Testis (tissue), 3 donors: Measurements from ENCODE around the gene JAML. TPM values are rescaled to one million over a fixed set of nuclear protein-coding genes. Genes with fewer than 3 reads are reported as not detected.

Source experiments
- DNase-seq: peaks from one replicate; pipeline ENCODE4 v3.0.0-alpha.2; 2019
- H3K27ac ChIP-seq, 2 donors: fragments of 200-600 bp; sonication (generic); one replicate each; pipeline ENCODE4 v1.5.1; 2019
- H3K27me3 ChIP-seq: fragments of 200-600 bp; sonication (generic); one replicate; pipeline ENCODE4 v1.5.1; 2019
- H3K36me3 ChIP-seq: fragments of 200-600 bp; sonication (generic); one replicate; pipeline ENCODE4 v1.5.1; 2017; ENCODE audit warnings: low read depth; ENCODE audit errors: missing control alignments
- H3K4me1 ChIP-seq: fragments of 200-600 bp; sonication (generic); one replicate; pipeline ENCODE4 v1.5.1; 2019
- H3K4me3 ChIP-seq, 2 donors: fragments of 200-600 bp; sonication (generic); one replicate each; pipeline ENCODE4 v1.5.1; 2017 to 2019
- H3K9me3 ChIP-seq: fragments of 200-600 bp; sonication (generic); one replicate; pipeline ENCODE4 v1.5.1; 2017
- POLR2A ChIP-seq: fragments of 450-650 bp; IDR thresholded peaks from one replicate; pipeline ENCODE4 v1.6.1; 2017; ENCODE audit warnings: antibody characterized with exemption, mild to moderate bottlenecking, moderate library complexity
- WGBS, 2 donors: methylation state at CpG; one replicate each; pipeline ENCODE4 v1.1.5; 2018; 5-methylcytosine and 5-hydroxymethylcytosine counted together
- intact Hi-C: fragments of 100-400 bp; cut with DNase I; formaldehyde crosslinking; loops from one replicate; pipeline ENCODE4 v1.15.1; 2023; ENCODE audit warnings: low total_unique reads
- polyA plus RNA-seq: library from polyadenylated mRNA; stranded (reverse); fragments of 350-450 nt; fragmentation: Illumina TruSeq; extraction: RNeasy Lipid Tissue Mini Kit (QIAGEN cat#74804); gene quantifications from one replicate; pipeline ENCODE4 v1.2.3, GENCODE V29; 2014; ENCODE audit warnings: low read depth, low replicate concordance; ENCODE audit not compliant: insufficient read depth
- total RNA-seq, 2 donors: library from RNA; depleted of rRNA; stranded (reverse); fragments of >200 nt; gene quantifications; one replicate each; pipeline ENCODE4 v1.2.3, GENCODE V29; 2016
- TF ChIP-seq, protein P1 (sequence below), 3 experiments: fragments of 450-650 bp in 2 of 3; fragments of 200-600 bp in 1 of 3; sonication (generic) in 1 of 3; IDR thresholded peaks; one replicate each; pipeline ENCODE4 v1.5.1; 2016 to 2019; ENCODE audit warnings: antibody characterized with exemption in 3 of 3, mild to moderate bottlenecking in 2 of 3, moderate library complexity in 1 of 3

Gene JAML
- total and polyA plus RNA-seq, 3 donors from 2014 or later: 1.9 to 9.7 (median 3.5) TPM

DNA sequence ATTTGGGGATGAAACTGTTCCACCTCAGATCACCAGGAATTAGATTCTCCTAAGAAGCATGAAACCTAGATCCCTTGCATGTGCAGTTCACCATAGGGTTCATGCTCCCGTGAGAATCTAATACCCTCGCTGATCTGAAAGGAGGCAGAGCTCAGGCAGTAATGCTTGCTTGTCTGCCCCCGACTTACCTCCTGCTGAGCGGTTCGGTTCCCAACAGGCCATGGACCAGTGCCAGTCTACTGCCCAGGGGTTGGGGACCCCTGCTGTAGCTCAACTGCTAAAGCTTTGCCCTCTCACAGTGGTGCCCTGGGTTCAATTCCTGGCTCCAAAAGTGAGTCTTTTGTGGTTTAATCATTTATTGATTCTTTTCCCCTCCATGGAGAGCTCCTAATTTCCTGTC lies 3.4 kb downstream of the JAML start:
- no peak for TF ChIP-seq POLR2A
- TF ChIP-seq, protein P1, sequence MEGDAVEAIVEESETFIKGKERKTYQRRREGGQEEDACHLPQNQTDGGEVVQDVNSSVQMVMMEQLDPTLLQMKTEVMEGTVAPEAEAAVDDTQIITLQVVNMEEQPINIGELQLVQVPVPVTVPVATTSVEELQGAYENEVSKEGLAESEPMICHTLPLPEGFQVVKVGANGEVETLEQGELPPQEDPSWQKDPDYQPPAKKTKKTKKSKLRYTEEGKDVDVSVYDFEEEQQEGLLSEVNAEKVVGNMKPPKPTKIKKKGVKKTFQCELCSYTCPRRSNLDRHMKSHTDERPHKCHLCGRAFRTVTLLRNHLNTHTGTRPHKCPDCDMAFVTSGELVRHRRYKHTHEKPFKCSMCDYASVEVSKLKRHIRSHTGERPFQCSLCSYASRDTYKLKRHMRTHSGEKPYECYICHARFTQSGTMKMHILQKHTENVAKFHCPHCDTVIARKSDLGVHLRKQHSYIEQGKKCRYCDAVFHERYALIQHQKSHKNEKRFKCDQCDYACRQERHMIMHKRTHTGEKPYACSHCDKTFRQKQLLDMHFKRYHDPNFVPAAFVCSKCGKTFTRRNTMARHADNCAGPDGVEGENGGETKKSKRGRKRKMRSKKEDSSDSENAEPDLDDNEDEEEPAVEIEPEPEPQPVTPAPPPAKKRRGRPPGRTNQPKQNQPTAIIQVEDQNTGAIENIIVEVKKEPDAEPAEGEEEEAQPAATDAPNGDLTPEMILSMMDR (IDR thresholded peaks at IDR 0.05): no peak
- 79 to 87% methylated on average over 5 of the region's 5 CpGs for WGBS, 2 donors
- no peak overlapping the region for H3K27ac ChIP-seq

DNA sequence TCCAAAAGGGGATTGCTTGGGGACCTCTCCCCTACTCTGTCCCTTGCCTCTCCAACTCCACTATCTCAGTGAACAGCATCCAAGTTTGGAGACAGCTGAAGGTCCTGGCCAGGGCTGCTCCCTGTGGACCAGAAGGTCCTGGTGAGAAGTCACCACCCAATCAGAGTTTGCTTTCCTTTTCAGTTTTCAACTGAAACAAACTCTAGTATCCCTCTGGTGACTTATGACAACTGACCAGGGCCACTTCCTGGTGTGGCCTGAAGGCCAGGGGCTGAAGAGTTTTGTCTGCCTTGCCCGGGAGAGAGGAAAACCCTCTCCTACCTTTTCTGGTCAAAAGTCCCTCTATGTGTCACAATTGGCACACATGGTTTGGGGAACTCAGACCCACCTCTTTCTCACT lies 5.1 kb downstream of the JAML start:
- no peak for DNase-seq
- WGBS, 2 donors: 78 to 87% methylated on average over 1 of the region's 1 CpG
- no peaks in the 10 kb centered on the region for H3K27me3 ChIP-seq
- no peak overlapping the region for H3K4me3 ChIP-seq
- H3K9me3 ChIP-seq: no peaks in the 10 kb centered on the region
- no peaks in the 10 kb centered on the region for H3K36me3 ChIP-seq
- H3K4me1 ChIP-seq: no peaks in the 10 kb centered on the region
- H3K27ac ChIP-seq: no peak overlapping the region
- intact Hi-C loops: no loop called here
- TF ChIP-seq POLR2A: no peak
- TF ChIP-seq, protein P1 (IDR thresholded peaks at IDR 0.05): no peak

More for the DNA sequence above, 3.4 kb downstream of the JAML start:
- no peaks in the 10 kb centered on the region for H3K36me3 ChIP-seq
- H3K27me3 ChIP-seq: no peaks in the 10 kb centered on the region
- no peak overlapping the region for H3K4me3 ChIP-seq
- intact Hi-C loops: no loop called here
- H3K4me1 ChIP-seq: no peaks in the 10 kb centered on the region
- DNase-seq: no peak
- H3K9me3 ChIP-seq: no peaks in the 10 kb centered on the region

DNA sequence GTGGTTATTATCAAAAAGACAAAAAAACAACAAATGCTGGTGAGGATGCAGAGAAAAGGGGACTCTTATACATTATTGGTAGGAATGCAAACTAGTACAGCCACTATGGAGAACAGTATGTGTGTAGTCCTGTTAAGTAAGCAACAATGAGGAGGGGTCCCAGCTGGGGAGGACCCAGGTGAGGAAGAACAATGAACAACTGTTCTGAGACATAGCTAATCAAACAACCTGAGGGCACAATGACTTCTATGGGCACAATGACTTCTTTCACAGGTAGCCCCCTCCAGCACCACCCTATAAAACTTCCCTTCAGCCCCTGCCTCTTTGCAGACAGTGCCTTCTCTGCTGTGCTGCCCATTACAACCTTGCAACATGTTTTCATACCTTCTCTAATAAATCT lies 5.6 kb downstream of the JAML start:
- H3K27me3 ChIP-seq: no peaks in the 10 kb centered on the region
- intact Hi-C loops: no loop called here
- H3K4me1 ChIP-seq: no peaks in the 10 kb centered on the region

DNA sequence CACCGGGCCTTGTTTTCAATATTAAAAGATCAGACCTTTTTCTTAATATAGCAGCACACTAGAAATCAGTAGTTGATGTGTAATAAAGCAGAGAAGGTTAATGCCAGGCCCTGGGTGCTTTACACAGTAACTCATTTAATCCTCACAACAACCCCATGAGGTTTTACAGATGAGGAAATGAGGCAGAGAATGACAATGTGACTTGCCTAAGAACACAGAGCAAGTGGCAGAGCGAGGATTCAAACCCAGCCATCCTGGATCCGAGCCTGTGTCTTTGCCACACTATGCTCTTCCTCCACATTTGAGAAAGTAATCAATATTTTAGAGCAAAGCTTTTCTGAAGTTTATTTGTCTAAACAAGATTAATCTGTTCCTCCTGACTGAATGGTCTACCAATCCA lies 7.2 kb downstream of the JAML start:
- intact Hi-C loops: no loop called here
- H3K27ac ChIP-seq: no peak overlapping the region
- no peak for DNase-seq
- H3K4me3 ChIP-seq: no peak overlapping the region
- no peaks in the 10 kb centered on the region for H3K27me3 ChIP-seq
- no peaks in the 10 kb centered on the region for H3K4me1 ChIP-seq
- no peaks in the 10 kb centered on the region for H3K9me3 ChIP-seq
- TF ChIP-seq POLR2A: no peak
- TF ChIP-seq, protein P1 (IDR thresholded peaks at IDR 0.05): no peak
- WGBS, 2 donors: 91 to 94% methylated on average over 3 of the region's 3 CpGs
- H3K36me3 ChIP-seq: no peaks in the 10 kb centered on the region

More for the DNA sequence above, 5.6 kb downstream of the JAML start:
- DNase-seq: no peak
- no peaks in the 10 kb centered on the region for H3K36me3 ChIP-seq
- H3K4me3 ChIP-seq: no peak overlapping the region
- no peaks in the 10 kb centered on the region for H3K9me3 ChIP-seq
- H3K27ac ChIP-seq: no peak overlapping the region
- TF ChIP-seq, protein P1 (IDR thresholded peaks at IDR 0.05): no peak
- no peak for TF ChIP-seq POLR2A

DNA sequence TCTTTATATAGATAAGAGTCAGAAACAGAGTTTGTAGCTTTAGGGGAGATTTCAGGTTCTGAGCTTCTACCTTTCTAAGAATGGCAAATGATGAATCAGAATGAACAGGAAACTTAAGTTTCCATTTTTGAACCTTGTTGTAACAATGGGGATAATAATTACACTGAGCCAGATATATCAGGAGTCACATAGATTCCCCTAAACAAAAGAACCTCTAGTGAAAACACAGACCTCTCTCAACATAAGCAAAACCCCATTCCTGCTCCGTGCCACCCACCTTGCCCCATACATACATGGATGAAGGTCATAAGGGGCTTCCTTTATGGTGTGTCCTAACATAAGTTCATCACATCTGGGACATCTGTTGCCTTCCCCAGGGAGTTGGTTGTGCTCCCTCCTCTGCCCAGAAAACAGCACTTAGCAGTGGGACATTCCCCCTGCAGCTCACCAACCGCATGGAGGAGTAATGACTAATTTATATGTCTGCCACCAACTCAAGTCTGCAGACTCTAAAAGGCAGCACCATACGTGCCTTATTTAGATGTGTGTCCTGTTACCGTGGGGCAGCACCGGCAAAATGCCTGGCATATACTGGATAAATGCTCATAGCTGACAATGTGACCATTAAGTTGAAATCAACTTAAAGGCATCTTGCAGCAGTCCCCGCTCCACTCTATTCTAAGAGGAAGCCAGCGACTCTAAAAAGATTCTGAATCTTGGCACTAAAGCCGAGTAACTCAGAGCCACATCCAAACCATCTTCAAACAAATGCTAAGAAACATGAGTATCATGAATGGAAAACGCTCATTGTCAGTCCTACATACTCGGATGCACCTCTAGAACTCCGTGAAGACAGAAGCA lies 8.0 kb downstream of the JAML start:
- Histone ChIP-seq H3K27me3 (no peaks in the 10 kb centered on the region), H3K9me3 (no peaks in the 10 kb centered on the region), H3K4me3 (no peak overlapping the region), H3K4me1 (no peaks in the 10 kb centered on the region), H3K36me3 (no peaks in the 10 kb centered on the region), H3K27ac (no peak overlapping the region)
- 72 to 85% methylated on average over 11 of the region's 11 CpGs for WGBS, 2 donors
- DNase-seq: no peak
- TF ChIP-seq, protein P1 (IDR thresholded peaks at IDR 0.05): no peak
- TF ChIP-seq POLR2A: no peak
- intact Hi-C loops: no loop called here
